Muscle of leg (tissue), 11 donors: Measurements from ENCODE around the gene CHST15. TPM values are rescaled to one million over a fixed set of nuclear protein-coding genes. Genes with fewer than 3 reads are reported as not detected.

Experiments used
- DNase-seq: peaks from one replicate; pipeline ENCODE4 v3.0.0; 2013
- H3K27ac ChIP-seq: one replicate; pipeline ENCODE4 v1.5.1; 2013; ENCODE audit warnings: mild to moderate bottlenecking, low read length, control low read depth
- H3K27me3 ChIP-seq: one replicate; pipeline ENCODE4 v1.6.1; 2013; ENCODE audit warnings: low read length; ENCODE audit not compliant: control insufficient read depth, insufficient read depth
- H3K36me3 ChIP-seq: one replicate; pipeline ENCODE4 v1.6.1; 2013; ENCODE audit warnings: low read length; ENCODE audit not compliant: control insufficient read depth, insufficient read depth
- H3K4me1 ChIP-seq: one replicate; pipeline ENCODE4 v1.6.1; 2013; ENCODE audit warnings: low read length; ENCODE audit not compliant: control insufficient read depth, insufficient read depth
- H3K4me3 ChIP-seq: one replicate; pipeline ENCODE4 v1.5.1; 2013; ENCODE audit warnings: low read length, control low read depth
- H3K9me3 ChIP-seq: replicated peaks from 2 replicates; pipeline ENCODE4 v1.6.1; 2013; ENCODE audit warnings: low read depth, low read length; ENCODE audit not compliant: control insufficient read depth
- WGBS: methylation state at CpG from one replicate; pipeline ENCODE4 v1.1.5; 2013; ENCODE audit warnings: missing lambda C conversion rate; ENCODE audit not compliant: insufficient coverage; 5-methylcytosine and 5-hydroxymethylcytosine counted together
- polyA plus RNA-seq, 8 donors: library from polyadenylated mRNA; unstranded; fragments of 120-200 nt; gene quantifications; one replicate each; pipeline versions ENCODE4 v1.2.1 to v1.2.3, GENCODE V29; 2013; ENCODE audit warnings: inconsistent platforms in 1 of 8, low replicate concordance in 1 of 8; ENCODE audit not compliant: insufficient read length in 8 of 8, insufficient read depth in 1 of 8
- total RNA-seq: library from RNA; stranded (reverse); fragments of 120-200 nt; gene quantifications from one replicate; pipeline ENCODE4 v1.2.4, GENCODE V29; 2013

CHST15 gene
- total and polyA plus RNA-seq, 9 donors: 10.6 to 19.7 (median 16.3) TPM

DNA sequence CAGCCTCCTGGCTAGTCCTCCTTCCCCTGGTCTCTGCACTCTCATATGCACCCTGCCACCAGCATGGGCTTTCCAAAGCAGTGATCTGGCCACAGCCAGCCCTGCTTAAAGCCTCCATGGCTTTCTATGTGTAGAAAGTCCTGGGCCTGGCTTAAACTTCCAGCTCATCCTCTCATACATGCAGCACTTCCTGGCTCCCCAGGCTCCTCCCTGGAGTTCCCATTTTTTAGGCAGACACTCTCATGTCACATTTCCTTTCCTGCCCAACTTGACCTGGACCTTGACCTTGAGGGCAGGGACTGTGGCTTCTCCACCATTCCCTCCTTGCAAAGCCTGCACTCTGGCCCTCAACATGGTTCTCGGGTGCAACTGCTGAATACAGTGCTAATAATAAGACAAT lies 79.5 kb downstream of the CHST15 start:
- DNase-seq: no peak
- Histone ChIP-seq H3K4me1 (peaks cover 18% of the 10 kb centered on the region), H3K4me3 (no peak overlapping the region), H3K36me3 (peaks cover 8% of the 10 kb centered on the region), H3K27ac (no peak overlapping the region), H3K9me3 (peaks cover 10% of the 10 kb centered on the region), H3K27me3 (no peaks in the 10 kb centered on the region)
- no CpG with 5 or more reads among the region's 1 CpG for WGBS

DNA sequence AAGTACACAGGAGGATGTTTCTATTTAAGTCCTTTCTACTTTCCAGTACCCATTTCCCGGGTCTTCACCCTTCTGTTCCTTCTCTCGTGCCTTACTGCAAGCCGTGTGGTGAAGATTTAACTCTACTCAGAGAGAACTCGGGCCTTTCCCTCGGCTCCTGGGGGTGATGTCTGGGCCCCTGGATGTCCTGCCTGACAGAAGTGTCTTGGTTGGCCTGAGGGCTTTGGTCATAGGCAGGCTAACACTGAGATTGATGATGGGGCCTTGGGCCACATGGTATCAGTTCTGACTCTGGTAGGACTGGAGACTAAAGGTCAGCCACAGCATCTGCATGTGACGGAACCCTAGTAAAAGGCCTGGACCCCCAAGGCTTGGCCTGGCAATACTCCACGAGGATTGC lies 80.4 kb downstream of the CHST15 start:
- WGBS: 69% methylated on average over 5 of the region's 7 CpGs
- no peak for DNase-seq
- Histone ChIP-seq H3K27me3 (no peaks in the 10 kb centered on the region), H3K27ac (no peak overlapping the region), H3K36me3 (peaks cover 8% of the 10 kb centered on the region), H3K4me1 (peaks cover 24% of the 10 kb centered on the region), H3K4me3 (no peak overlapping the region), H3K9me3 (peaks cover 10% of the 10 kb centered on the region)

DNA sequence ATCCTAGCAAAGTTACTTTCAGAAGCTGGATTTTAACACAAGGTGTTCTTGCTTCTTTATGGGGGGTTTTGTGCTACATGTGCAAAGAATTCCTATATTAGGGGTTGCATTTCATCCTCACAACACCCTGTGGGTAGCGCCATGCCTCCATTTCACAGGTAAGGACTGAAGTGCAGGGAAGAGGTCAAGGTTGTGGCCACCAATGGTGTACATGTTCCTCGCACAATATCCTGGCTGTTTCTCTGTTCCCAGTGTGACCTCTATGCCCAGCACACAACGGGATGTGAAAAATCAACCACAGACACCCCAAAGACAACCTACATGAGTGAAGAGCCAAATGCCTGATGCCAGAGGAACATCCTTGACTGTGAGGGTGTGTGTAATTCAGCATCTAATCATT lies 80.8 kb downstream of the CHST15 start:
- no CpG with 5 or more reads among the region's 3 CpGs for WGBS
- Histone ChIP-seq H3K4me3 (no peak overlapping the region), H3K36me3 (peaks cover 8% of the 10 kb centered on the region), H3K27me3 (no peaks in the 10 kb centered on the region), H3K4me1 (peaks cover 24% of the 10 kb centered on the region), H3K27ac (no peak overlapping the region), H3K9me3 (peaks cover 10% of the 10 kb centered on the region)
- no peak for DNase-seq

DNA sequence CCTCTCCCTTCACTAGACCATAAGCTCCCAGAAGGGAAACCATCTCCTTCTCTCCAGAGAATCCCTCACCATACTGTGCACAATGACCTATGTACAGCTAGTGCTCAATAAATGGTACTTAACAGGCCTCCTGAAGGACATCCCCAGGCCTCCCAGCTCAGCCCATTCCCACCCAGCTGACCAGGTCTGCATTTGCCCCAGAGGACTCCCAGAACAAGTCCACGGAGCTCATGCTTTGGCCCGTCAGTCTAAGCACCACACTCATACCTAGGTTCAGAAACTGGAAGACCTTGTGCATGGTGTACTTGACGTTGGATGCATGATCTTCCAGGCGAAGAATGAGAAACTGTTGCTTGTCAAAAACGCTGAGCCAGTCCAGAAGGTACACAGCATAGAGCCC lies 81.3 kb downstream of the CHST15 start:
- Histone ChIP-seq H3K27ac (no peak overlapping the region), H3K4me3 (no peak overlapping the region), H3K27me3 (no peaks in the 10 kb centered on the region), H3K9me3 (peaks cover 10% of the 10 kb centered on the region), H3K4me1 (peaks cover 29% of the 10 kb centered on the region), H3K36me3 (peaks cover 10% of the 10 kb centered on the region)
- no peak for DNase-seq
- WGBS: 92% methylated on average over 3 of the region's 5 CpGs

DNA sequence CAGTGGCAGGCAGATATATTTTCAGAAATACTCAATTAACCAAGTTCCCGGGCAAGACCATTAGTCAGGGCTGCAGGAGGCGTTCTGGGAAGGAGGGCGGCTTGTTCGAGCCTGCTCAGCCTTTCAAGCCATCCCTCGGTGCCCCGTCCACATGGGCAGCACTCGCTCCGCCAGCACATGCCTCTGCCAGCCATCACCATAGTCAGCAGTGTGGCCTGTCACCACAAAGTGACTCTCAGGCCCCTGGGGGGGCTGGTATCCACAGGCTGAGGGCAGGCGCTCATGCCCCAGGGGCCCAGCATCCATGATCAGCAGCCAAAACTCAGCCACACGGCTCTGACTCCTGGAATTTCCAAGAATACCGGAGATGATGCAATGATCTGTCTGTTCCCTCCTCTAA lies 81.9 kb downstream of the CHST15 start:
- H3K27me3 ChIP-seq: peaks cover under 1% of the 10 kb centered on the region
- H3K9me3 ChIP-seq: peaks cover 10% of the 10 kb centered on the region
- WGBS: 82% methylated on average over 10 of the region's 11 CpGs
- H3K36me3 ChIP-seq: peaks cover 10% of the 10 kb centered on the region
- peaks cover 30% of the 10 kb centered on the region for H3K4me1 ChIP-seq
- H3K4me3 ChIP-seq: no peak overlapping the region
- DNase-seq: no peak
- H3K27ac ChIP-seq: no peak overlapping the region

DNA sequence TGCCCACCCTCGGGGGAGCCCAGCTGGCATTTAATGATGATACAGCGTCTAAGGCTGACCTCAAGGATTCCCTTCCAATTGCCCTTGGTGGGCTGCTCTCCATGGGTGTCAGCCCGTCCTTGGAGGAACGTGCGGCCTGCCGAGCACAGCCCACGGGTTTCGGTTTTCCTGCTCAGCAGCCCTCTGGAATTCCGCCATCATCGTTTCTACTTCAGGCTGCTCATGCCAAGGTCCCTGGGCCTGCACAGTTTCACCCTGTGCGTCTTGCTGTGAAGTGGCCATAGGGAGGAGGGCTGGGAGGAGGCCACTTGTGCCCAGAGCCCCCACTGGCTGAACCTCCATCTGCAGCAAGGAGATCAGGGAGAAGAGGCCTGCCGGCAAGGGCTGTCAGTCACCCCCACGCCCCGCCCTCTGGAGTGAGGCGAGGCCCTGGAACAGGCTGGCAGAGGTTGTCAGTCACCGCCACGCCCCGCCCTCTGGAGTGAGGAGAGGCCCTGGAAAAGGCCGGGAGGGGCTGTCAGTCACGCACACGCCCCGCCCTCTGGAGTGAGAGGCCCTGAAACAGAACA lies 82.8 kb downstream of the CHST15 start:
- H3K27ac ChIP-seq: peak overlapping the region; percentile 85
- H3K36me3 ChIP-seq: peaks cover 10% of the 10 kb centered on the region
- H3K27me3 ChIP-seq: peaks cover 5% of the 10 kb centered on the region
- peak; percentile 49 for DNase-seq
- H3K4me3 ChIP-seq: no peak overlapping the region
- 70% methylated on average over 18 of the region's 22 CpGs for WGBS
- H3K4me1 ChIP-seq: peaks cover 36% of the 10 kb centered on the region
- H3K9me3 ChIP-seq: peaks cover 10% of the 10 kb centered on the region

DNA sequence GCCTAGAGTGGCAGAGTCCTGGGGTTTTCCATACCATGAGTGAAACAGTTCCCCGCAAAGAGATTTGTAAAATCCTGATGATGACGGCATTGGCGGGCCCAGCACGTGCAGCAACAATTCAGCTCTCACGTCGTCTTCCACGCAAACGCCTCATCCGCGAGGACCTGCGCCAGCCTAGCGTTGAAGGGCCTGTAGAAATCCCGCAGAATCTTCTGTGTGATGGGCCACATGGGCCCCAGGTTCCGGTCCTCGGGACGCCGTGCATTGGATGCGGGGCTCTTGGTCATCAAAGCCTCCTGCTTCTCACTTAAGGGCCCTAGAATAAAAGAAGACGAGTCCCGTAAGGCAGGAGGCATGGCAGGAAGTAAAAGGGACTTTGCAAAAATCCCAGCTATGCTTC lies 83.4 kb downstream of the CHST15 start:
- WGBS: 82% methylated on average over 15 of the region's 20 CpGs
- Histone ChIP-seq H3K9me3 (peaks cover 10% of the 10 kb centered on the region), H3K4me3 (no peak overlapping the region), H3K4me1 (peaks cover 40% of the 10 kb centered on the region), H3K36me3 (peaks cover 10% of the 10 kb centered on the region), H3K27me3 (peaks cover 5% of the 10 kb centered on the region), H3K27ac (peak overlapping the region; percentile 85)
- DNase-seq: no peak

DNA sequence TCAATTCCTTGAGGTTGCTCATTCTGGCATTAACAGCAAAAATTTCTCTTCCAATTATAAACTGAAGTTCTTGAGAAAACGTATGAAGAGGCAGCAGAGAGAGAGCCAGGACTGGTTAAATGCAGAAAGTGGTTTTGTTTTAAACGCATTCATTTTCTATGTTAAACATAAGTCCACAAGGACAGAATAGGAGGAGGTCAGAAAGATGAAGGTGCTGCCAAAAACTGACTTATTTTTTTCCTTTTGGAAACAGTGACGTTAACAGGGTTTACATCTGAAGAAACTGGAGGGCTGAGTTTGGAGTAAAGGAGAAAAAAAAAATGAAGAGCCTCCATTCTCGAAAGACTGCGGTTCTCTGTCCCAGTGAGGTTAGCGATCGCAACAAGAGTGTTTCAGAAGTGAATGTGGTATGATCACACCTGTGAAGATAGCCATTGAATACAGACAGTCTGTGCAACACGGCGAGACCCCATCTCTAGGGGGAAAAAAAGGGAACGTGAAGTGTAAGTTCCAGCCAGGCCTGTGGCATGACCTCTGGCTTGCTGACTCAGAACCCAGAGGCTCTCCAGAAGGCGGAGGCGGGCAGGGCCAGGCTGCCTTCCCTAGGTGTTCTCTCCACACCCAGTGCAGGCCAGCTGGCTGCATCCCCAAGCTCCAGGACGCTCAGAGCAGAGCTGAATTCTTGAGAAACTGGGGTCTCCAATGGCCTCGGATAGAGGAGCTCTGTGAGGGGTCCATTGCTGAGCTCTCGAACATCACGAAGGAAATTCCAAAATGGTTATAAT lies 84.0 kb downstream of the CHST15 start:
- DNase-seq: peak; percentile 95
- H3K4me1 ChIP-seq: peaks cover 40% of the 10 kb centered on the region
- H3K9me3 ChIP-seq: peaks cover 10% of the 10 kb centered on the region
- H3K27ac ChIP-seq: peak overlapping the region; percentile 85
- H3K4me3 ChIP-seq: no peak overlapping the region
- H3K27me3 ChIP-seq: peaks cover 5% of the 10 kb centered on the region
- WGBS: 40% methylated on average over 11 of the region's 16 CpGs
- H3K36me3 ChIP-seq: peaks cover 10% of the 10 kb centered on the region

DNA sequence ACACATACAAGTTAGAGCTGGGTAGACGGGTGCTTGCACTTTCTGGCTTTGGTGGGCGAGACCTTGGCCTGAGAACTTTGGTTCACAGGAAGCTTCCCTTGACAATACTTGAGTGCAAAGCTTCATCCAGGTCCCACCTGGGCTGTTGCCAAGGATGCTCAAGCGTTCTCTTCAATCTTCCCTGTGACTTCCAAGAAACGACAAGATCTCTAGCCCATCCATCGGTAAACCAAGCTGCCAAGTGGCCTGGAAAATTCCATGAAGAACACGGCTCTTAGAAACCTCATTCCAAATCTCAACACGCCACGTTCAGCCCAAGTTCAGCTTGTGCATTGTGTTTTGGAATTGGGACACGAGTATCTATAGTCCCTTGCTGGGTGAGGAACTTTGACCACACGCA lies 84.7 kb downstream of the CHST15 start:
- peaks cover 10% of the 10 kb centered on the region for H3K9me3 ChIP-seq
- DNase-seq: peak; percentile 92
- H3K27ac ChIP-seq: peak overlapping the region; percentile 76
- peaks cover 5% of the 10 kb centered on the region for H3K27me3 ChIP-seq
- WGBS: 41% methylated on average over 5 of the region's 10 CpGs
- H3K4me3 ChIP-seq: no peak overlapping the region
- H3K36me3 ChIP-seq: peaks cover 7% of the 10 kb centered on the region
- peaks cover 40% of the 10 kb centered on the region for H3K4me1 ChIP-seq

DNA sequence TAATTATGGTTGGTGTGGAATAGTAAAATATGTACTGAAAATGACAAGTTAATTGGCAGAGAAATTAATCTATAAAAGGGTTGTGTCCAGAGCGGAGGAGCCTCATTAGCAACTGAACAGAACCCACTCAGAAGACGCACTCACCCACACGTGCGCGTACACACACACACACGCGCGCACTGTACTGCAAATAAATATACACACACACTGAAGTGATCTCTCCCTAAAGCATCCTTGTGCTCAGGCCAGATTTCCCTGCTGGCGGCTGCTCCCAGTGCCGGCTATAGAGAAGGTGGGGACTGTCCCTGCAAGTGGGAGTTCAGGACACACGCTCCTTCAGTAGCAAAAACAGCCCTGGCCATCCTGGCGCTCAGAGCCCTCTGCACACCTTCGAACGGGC lies 85.2 kb downstream of the CHST15 start:
- peak; percentile 68 for DNase-seq
- no peak overlapping the region for H3K4me3 ChIP-seq
- H3K27ac ChIP-seq: peak overlapping the region; percentile 76
- H3K36me3 ChIP-seq: peaks cover 7% of the 10 kb centered on the region
- H3K4me1 ChIP-seq: peaks cover 40% of the 10 kb centered on the region
- peaks cover 5% of the 10 kb centered on the region for H3K9me3 ChIP-seq
- H3K27me3 ChIP-seq: peaks cover 5% of the 10 kb centered on the region
- whole genome bisulfite sequencing: 70% methylated on average over 5 of the region's 14 CpGs
